22Rv1 (cell line): ENCODE results near the gene RPL10.

Source experiments
- CTCF ChIP-seq: fragments of 450-650 bp; IDR thresholded peaks from 2 replicates; pipeline ENCODE4 v1.5.1; 2017; ENCODE audit warnings: mild to moderate bottlenecking
- ZFX ChIP-seq: fragments of 450-650 bp; IDR thresholded peaks from 2 replicates; pipeline ENCODE4 v1.6.1; 2017; ENCODE audit warnings: antibody characterized with exemption, borderline replicate concordance

GRCh38 chrX:154371017-154371788, 27.0 kb upstream of the RPL10 start:
- TF ChIP-seq CTCF: no peak
- no peak for TF ChIP-seq ZFX
